GM18907 (cell line): ENCODE data around the gene S100A12.

Experiments
- ATAC-seq: cut with Tn5 transposase; IDR thresholded peaks from one replicate; pipeline ENCODE4 v1.9.1; 2021; ENCODE audit warnings: mild to moderate bottlenecking, moderate library complexity; ENCODE audit not compliant: unreplicated experiment

The S100A12 gene

DNA sequence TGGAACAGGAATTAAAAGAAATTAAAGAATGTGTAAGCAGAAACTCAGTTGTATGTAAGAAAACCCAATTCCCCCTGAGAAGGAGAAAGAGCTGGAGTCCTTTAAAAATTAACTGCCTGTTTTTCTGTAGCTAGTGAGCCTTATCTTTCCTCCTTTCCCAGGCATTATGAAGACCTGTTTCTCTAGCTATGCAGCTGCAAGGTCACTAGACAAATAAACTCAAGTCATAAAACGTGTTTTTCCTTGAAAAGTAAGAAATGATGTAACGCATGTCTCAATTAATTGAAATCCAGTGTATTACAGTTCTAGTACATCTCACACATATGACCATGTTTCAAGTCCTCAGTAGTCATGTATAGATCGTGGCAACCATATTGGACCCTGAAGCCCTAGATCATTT, 5.3 kb downstream of the S100A12 start:
- no peak for ATAC-seq

DNA sequence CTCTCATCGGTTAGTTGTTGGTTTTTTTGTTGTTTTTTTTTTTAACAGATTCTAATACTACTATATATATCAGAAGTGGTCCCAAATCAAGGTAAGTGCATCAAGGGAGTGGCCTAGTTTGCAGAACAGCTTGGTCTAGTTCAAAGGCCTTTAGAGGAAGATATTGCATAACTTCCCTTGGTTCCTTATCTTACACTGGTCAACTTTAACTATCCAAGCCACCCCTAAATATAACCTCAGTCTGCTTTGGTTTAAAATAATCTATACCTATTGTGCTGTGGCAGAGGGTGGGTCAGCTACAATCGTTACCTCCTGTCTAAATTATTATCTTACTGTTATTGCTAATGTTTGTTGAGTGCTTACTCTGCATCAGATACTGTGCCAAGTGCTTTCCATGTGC, 6.9 kb downstream of the S100A12 start:
- ATAC-seq: no peak

DNA sequence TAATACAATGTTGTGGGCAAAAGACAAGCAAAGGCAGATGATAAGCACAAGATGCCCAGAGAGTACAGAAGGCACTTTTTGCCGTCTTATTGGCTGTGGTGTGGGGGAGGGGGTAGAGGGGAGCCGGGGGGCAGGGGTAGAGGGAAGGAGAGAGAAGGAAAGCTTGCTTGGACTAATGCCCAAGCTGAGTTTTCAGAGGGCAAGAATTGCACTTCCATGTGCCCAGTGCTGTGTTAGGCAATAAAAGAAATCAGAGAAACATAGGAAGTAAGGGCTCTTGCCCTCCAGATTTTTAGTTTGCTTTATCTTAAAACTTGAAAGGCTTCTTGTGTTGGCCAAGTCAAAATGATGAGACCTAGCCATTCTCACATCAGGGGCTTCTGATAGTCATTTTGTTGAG, 8.3 kb downstream of the S100A12 start:
- no peak for ATAC-seq

DNA sequence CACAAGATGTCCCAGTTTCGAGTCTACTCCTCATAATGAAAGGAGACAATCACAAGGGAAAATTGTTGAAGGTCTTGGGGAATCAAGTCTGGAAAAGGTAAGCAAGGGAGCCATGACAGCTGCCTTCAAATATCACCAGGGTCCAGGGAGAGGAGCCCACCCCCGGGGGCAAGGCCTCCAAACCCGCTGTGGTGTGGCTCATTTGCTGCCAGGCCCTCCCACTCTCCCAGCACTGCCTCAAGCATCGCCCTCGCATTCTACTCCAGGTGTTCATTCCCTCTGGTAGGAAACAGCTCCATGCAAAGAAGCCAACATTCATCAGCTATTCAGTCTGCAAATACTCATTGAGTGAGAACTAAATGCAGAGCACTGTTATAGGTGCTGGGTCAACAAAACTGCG, 9.2 kb downstream of the S100A12 start:
- ATAC-seq: no peak

DNA sequence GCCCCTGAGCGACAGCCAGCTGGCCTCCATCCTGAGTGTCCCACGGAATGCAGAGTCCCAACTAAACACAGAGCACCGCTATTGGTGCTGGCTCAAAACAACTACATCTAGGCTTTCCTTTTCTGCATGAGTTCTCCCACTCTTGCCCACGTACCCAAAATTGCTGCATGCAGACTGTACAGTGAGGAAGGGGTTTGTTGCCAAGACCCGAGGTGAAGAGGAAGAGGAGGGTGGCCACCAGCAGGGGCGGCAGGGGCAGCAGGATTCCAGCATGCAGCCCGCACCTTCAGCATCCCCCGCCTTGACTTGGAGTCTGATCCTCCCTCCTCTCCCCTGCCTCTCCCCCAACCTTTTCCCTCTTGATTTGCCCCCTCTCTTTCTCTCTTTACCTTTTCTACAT, 9.7 kb downstream of the S100A12 start:
- no peak for ATAC-seq

DNA sequence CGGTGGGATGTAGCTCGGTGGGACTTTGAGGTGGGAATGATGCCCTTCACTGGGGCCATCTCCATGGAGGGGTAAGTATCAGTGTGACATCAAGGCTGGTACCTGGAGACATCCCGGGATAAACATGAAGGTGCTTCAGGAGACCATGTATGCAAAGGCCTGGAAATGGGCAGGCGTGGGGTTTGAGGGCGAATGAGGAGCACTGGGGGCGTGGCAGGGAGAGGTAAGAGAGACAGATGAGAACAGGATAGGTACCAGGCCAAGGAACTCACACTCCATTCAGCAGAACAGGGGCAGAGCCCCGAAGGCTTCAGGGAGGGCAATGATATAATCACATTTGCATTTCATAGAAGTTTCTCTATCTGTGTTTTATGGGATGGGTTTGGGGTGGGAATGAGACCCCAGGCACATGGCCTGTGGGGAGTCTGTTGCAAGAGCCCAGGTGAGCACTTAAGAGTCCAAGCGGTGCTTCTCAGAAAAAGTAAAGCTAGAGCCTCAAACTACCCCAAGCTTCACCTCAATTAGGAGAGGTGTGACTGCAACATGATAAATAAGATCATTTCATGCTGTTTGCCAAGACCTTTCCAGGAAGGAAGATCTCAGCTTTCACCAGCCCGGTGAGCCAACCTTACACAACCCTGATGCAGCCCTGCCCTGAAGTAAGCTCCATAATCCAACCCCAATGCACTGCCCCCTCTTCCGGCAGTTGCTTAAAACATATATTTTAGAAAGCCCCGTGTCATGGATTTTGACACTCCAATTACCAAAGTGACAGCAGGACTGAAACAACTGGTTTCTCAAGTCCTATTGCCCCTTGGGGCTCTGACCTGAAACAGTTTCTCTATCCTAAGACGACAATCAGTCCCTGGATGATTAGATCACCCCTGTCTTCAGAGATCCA, 10.4 kb downstream of the S100A12 start:
- ATAC-seq: no peak

DNA sequence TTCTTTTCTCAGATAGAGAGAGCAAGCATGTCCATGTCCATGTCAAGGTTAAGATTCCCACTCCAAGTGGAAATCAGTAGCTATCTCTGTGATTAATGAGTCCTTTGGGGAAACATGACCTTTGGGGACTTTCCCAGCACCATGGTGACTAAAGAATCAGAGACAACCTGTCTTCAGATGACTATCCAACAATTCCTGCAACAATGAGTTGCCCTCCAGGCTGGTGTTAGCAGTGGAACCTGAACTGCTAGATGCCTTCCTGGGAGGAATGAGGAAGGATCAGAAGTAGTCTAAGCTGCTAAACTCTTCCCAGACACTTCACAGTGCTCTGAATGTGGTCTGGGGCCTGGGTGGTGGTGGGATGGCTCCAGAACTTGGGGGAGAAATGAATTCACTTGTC, 11.3 kb downstream of the S100A12 start:
- no peak for ATAC-seq

DNA sequence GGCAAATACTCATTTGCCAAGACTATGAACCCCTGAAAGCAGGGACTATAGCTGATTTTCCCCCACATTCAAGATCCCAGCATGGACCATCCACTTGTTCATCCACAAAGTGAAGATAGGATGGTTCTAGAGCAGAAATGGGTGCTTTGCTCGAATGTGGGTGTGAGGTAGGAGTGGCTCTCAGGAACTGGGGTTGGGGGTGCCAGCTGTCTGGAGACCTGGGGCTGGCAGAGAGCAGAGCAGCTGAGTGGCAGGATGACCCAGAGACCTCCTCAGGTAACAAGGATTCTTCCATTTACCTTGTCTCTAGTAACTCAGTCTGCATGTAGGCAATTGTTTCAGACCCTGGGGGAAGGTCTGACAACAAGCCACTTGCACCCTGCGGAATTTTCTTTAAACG, 11.8 kb downstream of the S100A12 start:
- ATAC-seq: no peak

DNA sequence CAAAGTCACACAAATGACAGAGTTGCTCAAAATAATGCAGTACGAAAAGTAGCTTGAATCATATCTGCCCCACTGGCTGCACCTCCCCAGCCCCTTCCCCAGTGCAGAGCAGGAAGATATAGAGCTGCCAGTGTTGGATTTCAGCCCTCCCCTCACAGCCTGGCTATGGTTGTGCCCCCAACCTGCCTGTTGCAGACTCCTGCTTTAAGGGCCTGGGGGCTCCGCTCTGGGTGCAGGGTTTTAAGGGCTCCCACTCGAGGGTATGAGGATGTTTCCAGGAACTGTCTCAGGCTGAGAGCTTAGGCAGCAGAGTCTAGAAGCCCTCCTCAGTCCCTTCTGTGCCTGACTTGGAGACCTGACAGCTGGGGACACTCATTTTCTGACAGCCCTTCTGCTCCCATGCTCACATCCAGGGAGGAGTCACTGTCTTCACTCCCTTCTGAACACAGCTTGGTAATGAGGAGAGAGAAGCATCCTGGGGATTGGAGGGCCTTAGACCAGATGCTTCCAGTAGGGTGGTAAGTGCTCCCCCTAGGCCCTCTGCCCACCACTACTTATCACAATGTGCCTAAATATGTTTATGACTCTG, 13.1 kb downstream of the S100A12 start:
- no peak for ATAC-seq

DNA sequence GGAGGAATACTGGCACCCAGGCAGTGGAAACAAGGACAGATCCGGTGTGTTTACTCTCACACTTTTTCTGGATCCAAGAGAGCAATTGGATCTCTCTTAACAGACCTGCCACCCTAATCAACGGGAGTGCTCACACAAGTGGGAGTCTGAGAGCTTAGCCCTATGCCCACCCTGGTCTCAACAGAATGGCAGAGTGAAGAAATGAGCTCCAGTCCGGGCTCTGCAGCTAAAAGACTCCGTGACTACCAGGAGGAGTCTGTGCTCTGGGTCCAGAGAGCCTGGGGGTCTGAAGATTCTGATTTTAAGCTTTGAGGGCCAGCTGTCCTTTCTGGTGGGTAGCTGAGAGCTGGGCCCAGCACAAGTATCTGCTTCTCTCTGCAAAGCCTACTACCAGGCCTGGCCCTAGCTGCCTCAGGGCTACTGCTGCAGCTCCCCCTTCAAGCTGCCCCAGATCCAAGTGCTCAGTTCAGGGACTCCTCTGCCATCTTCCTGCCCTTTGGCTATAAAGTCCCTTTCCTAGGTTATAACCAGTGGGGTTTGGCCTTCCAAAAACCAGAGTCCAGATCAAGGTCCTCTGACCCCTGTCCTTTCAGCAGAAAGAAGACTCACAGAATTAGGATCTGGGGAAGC, 13.8 kb downstream of the S100A12 start:
- ATAC-seq: no peak

DNA sequence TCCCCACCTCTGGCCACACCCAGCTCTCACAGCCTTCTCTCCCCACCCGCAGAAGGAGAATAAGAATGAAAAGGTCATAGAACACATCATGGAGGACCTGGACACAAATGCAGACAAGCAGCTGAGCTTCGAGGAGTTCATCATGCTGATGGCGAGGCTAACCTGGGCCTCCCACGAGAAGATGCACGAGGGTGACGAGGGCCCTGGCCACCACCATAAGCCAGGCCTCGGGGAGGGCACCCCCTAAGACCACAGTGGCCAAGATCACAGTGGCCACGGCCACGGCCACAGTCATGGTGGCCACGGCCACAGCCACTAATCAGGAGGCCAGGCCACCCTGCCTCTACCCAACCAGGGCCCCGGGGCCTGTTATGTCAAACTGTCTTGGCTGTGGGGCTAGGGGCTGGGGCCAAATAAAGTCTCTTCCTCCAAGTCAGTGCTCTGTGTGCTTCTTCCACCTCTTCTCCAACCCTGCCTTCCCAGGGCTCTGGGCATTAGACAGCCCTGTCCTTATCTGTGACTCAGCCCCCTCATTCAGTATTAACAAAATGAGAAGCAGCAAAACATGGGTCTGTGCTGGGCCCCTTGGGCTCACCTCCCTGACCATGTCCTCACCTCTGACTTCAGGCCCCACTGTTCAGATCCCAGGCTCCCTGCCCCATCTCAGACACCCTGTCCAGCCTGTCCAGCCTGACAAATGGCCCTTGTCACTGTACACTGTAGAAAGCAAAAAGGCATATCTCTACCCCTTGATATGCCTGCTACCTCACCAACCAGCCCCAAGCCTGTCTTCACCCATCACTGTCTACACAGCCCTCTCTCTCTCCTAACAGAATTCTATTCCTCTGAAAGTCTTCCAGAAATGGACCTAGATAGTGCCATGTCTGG, 14.6 kb downstream of the S100A12 start:
- no peak for ATAC-seq

DNA sequence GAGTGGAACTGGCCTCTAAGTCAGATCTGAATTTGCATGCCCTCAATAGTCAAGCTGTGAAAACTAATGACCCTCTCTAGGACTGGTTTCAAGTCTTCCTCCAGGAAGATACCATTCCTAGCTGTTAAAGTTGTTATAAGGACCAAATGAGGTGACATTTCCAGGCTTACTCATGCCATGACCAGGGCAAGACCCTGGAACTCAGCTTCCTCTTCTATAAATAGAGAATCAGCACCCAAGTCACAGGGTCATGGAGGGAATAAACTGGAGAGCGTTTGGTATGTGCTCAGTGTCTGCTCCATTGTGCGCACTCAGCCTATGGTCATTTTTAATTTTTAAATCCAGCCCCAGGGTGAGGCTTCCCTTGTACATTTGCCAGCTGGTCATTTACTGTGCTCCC, 15.2 kb downstream of the S100A12 start:
- ATAC-seq: no peak

DNA sequence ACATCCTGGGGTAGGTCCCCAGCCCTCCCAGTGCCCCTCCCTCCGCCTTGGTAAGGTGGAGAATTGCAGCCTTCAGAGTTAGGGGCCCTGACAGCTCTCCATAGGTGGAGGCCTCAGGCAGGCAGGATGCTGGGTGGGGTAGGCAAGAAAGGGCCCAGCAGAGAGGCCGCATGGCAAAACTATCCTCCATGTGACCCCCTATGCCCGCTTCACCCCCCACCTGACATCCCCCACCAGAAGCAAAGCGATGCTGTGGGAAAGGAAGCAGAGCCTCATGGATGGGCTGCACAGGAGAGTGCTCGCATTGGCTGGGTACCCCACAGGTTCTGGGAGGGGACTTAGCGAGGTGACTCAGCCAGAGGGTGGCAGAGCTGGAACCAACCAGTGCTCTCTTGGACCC, 16.2 kb downstream of the S100A12 start:
- no peak for ATAC-seq

DNA sequence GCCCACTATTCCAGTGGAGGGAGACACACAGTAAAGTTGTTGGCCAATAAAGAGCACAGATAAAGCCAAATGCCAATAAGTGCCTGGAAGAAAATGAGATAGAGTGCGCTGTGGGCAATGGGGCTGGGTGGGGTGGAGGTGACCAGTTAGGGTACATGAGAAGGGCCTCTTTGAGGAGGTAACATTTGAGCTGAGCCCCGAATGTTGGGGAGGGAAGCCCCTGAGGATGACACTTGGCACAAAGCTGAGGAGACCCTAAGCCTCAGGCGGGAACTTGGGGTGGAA, 16.8 kb downstream of the S100A12 start:
- ATAC-seq: no peak

DNA sequence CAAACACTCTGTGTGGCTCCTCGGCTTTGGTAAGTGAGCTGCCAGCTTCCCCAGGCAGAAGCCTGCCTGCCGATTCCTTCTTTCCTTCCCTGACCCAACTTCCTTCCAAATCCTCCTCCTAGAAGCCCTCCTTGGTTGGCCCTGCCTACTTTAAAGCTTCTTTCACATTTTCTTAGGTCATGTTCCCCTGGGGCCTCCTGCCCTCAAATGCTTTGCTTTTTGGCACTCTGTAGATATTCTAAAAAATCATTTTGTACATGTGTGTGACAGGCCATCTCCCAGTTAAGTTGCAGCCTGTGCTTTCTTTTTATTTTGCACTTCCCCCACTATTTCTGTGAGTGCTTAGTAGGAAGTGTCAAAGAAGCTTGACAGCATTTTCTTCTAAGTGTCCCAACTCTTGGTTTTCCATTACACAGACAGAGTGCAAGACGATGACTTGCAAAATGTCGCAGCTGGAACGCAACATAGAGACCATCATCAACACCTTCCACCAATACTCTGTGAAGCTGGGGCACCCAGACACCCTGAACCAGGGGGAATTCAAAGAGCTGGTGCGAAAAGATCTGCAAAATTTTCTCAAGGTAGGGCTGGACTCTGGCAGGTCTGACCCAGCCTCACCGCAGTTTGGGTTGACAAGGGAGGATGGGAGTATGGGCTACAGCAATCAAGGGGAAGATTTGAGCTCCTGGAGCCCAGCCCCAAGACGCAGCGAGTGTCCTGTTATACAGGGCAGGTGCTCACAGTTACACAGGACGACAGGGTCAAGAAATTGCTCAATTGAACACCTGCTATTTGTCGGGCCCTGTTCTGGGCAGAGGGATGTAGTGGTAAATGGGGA, 17.3 kb downstream of the S100A12 start, which contains the start of gene S100A9:
TSS of gene S100A9 (plus strand) at position 2 of the 838 bp plus-strand sequence. CDS start at position 432, 430 bp downstream.
- ATAC-seq: no peak

DNA sequence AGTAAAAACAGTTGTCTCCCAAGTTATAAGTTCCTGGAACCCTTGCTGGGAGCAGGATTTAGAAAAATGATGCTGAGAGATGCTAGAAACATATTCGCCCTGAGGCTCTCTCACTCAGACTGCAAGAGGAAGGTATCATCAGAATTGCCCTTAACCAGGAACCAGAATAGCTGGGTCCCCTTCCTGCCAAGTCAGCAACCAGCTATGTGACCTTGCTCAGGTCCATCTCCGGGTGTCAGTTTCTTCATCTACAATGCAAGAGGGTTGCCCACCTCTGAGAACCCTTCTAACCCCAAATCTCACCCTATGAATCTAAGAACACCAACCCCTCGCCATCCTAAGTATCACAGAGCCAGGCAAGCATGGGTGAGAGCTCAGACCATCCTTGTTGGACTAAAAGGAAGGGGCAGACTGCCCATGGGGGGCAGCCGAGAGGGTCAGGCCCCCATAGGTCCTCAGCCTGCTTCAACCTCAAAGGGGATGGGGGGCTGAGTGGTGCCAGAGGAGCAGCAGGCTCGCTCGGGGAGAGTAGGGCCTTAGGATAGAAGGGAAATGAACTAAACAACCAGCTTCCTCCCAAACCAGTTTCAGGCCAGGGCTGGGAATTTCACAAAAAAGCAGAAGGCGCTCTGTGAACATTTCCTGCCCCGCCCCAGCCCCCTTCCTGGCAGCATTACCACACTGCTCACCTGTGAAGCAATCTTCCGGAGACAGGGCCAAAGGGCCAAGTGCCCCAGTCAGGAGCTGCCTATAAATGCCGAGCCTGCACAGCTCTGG, 18.2 kb downstream of the S100A12 start:
- no peak for ATAC-seq

DNA sequence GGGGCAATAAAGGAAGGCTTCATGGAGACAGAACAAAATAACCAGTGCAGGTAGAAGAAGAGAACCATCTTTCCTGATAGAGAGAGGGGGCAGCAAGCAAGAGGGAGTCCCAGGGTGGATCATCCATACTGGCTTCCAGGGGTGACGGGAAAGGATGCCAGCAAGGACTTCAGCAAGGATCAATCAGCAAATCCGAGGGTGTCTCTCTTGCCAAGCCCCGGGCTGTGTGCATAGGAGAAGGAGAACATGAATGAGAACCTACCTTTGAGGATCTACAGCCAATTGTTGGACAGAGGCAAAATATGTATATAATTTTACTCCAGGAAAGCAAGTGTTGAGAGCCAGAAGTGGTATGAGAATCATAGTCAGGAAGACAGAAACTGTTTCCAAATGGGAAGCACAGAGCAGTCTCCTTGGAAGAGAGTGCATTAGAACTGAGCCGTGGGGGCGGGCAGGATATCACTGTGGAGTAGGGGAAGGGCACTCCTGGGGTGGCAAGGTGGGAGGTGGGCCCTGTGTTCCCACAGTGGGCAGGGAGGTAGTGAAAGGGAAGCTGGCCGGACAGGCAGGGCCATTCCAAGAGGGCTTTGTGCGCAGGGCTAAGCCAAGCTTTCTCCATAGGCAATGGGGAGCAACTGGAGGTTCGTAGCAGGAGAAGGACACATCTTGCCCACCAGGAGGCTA, 18.9 kb downstream of the S100A12 start:
- no peak for ATAC-seq

DNA sequence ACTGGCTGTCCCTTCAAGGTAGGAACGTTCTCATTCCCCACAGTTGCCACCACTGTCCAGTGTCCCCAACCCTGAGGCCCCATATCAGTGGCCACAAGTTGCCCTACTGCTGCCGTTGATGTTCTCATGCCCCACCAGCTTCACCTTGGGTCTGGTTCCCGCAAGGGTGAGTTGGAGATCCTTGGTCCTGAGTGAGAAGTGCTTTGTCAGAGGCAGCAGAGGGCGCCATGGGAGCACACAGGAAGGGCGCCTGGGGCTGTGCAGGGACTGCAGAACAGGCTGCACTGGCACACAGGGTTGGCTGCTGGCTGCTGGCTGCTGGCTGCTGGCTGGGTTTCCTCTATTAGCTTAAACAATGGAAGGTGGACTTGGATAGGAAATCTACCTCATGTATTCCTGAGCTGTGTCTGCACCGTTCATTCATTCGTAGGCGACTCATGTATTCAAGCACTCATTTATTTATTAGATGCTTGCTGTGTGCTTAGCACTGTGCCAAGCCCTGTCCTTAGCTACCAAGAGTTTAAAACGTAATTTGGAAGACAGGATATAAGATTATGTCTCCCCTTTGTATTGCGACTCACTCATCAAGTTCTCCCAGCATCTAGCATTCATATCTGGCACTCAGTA, 19.9 kb downstream of the S100A12 start:
- ATAC-seq: no peak
